Sciatic nerve (tissue), 2 donors: ENCODE results near the gene SSC5D. TPM values are rescaled to one million over a fixed set of nuclear protein-coding genes. Genes with fewer than 3 reads are reported as not detected.
"Not testable (repeated sequence)": the region's sequence is repeated elsewhere in the genome, so short reads cannot be mapped to it uniquely, and the experiment has no call there.

Experiments
- ATAC-seq: fragments of 200-7000 bp; cut with Tn5 transposase; one replicate; pipeline ENCODE4 v1.9.1; 2020; ENCODE audit warnings: mild to moderate bottlenecking, moderate library complexity
- DNase-seq: peaks from one replicate; pipeline ENCODE4 v3.0.0-alpha.2; 2020; ENCODE audit warnings: low spot score
- intact Hi-C: fragments of 100-400 bp; cut with DNase I; formaldehyde crosslinking; loops from one replicate; pipeline ENCODE4 v1.14.2; 2022
- total RNA-seq: library from RNA; stranded (reverse); fragmentation: NEBNext Ultra II Directional; extraction: Animal tissue kit (Norgen Biotek cat#: 25700); gene quantifications from one replicate; pipeline ENCODE4 v1.2.1, GENCODE V29; 2021
- donor health status: DM: no; HTN: no; CAD: no.
- donor health status: DM: no; HTN: no; CAD: no.

SSC5D gene
- total RNA-seq, 1 donor from 2014 or later, result 13.5 TPM

DNA sequence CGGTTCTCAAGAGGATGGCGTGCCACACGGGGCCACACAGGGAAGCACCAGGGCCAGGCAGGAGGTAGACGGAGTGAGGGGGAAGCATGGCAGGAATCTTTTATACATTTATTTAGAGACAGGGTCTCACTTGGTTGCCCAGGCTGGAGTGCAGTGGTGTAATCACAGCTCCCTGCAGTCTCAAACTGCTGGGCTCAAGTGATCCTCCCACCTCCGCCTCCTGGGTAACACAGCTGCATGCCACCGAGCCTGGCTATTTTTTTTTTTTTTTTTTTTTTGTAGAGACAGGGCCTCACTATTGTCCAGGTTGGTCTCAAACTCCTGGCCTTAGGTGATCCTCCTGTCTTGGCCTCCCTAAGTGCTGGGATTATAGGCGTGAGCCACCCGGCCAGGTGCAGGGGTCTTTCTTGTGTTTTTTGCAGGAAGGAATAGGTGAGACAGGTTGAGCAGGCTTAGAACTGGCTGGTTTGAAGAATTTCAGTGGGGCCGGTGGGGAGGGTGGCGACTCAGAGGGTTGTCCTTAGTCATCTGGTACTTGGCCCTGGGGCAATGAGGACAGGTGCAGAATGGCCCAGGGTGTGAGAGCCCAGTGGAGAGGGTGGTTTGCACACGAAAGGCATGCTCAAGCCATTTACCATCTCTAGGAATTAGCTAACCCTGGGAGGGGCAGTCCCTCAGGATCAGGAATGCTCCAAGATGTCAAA lies 7.6 kb downstream of the SSC5D start:
- ATAC-seq (no peak), DNase-seq (no peak)
- intact Hi-C loops, result no loop called here

DNA sequence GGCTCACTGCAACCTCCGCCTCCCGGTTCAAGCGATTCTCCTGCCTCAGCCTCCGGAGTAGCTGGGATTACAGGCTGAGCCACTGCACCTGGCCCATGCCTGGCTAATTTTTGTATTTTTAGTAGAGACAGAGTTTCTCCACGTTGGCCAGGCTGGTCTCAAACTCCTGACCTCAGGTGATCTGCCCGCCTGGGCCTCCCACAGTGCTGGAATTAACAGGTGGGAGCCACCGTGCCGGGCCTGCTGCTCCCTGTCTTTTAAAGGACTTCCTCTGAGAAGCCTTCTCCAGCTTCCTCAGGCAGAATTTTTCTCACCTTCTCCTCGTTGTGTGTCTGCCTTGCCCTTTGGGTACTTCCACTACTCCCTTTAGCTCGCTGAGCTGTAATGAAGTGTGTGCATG lies 8.6 kb downstream of the SSC5D start:
- DNase-seq, ATAC-seq, intact Hi-C loops: not testable (repeated sequence)

DNA sequence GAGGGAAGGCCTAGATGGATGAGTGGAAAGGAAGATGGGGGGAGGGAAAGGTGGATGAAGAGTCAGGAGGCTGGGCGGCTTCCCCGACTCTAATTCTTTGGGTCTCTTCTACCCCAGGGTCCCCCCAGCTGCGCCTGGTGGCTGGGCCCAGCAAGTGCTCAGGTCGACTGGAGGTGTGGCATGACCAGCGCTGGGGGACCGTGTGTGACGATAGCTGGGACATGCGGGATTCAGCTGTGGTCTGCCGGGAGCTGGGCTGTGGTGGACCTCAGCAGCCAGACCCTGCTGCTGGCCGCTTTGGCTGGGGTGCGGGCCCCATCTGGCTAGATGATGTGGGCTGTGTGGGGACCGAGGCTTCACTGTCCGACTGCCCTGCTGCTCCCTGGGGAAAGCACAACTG lies 9.5 kb downstream of the SSC5D start:
- DNase-seq (no peak), ATAC-seq (no peak)
- intact Hi-C loops, result no loop called here

DNA sequence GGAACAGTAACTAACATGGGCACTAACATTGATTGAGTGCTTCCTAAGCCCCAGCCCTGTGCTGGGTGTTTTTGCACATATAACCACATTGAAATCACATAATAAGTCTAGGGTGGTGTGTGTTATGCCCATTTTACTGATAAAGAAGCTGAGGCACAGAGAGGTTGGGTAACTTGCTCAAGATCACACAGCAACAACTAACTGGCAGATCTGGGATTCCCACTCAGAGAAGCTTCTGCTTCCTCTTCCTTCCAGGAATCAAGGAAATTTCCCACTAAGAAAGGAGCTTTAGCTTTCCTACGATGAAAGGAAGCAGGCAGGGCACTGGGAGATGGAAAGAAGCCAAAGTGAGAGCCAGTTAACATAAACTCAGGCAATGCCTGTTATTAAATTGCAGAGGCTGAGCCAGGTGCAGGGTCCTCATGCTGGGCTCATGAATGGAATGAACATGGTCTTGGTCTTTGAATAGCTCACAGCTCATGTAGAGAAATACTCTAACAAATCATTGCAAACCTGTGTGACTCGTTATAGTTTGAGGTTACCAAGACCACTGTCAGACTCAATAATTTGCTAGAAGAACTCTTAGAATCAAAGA lies 10.1 kb downstream of the SSC5D start:
- intact Hi-C loops, result no loop called here
- DNase-seq, result no peak
- ATAC-seq, result no peak

GRCh38 chr19:55500368-55500952 lies 12.2 kb downstream of the SSC5D start:
- DNase-seq, result no peak

GRCh38 chr19:55502197-55502952 lies 14.1 kb downstream of the SSC5D start:
- intact Hi-C loops, result loop anchor here (5.0 kb wide), 1 partner anchor 355 kb away; the partner anchor contains the start of gene TNNT1
- ATAC-seq (no peak), DNase-seq (no peak)

More at GRCh38 chr19:55500368-55500952, 12.2 kb downstream of the SSC5D start:
- no peak for ATAC-seq
- intact Hi-C loops, result loop anchor here (5.0 kb wide), 1 partner anchor 353 kb away; the partner anchor contains the start of gene TNNT1

DNA sequence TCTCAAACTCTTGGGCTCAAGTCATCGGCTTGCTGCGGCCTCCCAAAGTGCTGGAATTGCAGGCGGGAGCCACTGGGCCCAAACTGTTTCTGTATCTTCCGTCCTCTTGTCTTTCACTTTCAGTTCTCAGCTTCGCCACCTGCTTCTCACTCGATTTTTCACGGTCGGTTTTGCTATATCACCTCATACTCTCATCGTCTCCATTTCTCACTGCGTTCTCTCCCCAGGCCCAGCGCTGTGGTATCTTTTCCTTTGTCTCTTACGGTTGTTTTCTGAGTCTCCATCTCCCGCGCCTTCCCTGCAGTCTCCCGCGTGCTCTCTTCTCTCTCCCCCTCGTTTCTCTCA lies 14.9 kb downstream of the SSC5D start:
- no peak for DNase-seq
- ATAC-seq, result no peak
- intact Hi-C loops, result loop anchor here (5.0 kb wide), 1 partner anchor 356 kb away; the partner anchor contains the start of gene TNNT1

GRCh38 chr19:55503502-55504251 lies 15.4 kb downstream of the SSC5D start:
- peak; percentile 98 for ATAC-seq
- intact Hi-C loops, result loop anchor here (5.0 kb wide), 1 partner anchor 356 kb away; the partner anchor contains the start of gene TNNT1
- peak; percentile 97 for DNase-seq

DNA sequence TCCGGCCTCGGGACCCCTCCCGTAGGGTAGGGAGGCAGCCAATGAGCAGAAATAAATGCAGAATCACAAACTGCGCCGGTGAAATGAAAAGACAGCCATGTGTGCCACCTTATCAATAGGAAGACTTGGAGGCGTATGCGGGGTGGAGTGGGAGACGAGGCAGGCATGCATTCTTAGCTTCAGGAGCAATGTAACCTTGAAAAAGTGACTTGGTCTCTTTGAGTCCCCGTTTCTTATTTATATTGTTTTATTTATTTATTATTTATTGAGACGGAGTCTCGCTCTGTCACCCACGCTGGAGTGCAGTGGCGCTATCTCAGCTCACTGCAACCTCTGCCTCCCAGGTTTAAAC lies 16.0 kb downstream of the SSC5D start:
- intact Hi-C loops, result loop anchor here (5.0 kb wide), 1 partner anchor 357 kb away; the partner anchor contains the start of gene TNNT1
- no peak for ATAC-seq

GRCh38 chr19:55504981-55505380 lies 16.7 kb downstream of the SSC5D start:
- intact Hi-C loops, result loop anchor here (5.0 kb wide), 1 partner anchor 358 kb away; the partner anchor contains the start of gene TNNT1
- ATAC-seq (no peak), DNase-seq (no peak)

More for the DNA sequence above, 16.0 kb downstream of the SSC5D start:
- no peak for DNase-seq

- ATAC-seq (no peak), DNase-seq (no peak)
- intact Hi-C loops, result no loop called here
Measured at GRCh38 chr19:55508120-55508519, 19.9 kb downstream of the SSC5D start.

DNA sequence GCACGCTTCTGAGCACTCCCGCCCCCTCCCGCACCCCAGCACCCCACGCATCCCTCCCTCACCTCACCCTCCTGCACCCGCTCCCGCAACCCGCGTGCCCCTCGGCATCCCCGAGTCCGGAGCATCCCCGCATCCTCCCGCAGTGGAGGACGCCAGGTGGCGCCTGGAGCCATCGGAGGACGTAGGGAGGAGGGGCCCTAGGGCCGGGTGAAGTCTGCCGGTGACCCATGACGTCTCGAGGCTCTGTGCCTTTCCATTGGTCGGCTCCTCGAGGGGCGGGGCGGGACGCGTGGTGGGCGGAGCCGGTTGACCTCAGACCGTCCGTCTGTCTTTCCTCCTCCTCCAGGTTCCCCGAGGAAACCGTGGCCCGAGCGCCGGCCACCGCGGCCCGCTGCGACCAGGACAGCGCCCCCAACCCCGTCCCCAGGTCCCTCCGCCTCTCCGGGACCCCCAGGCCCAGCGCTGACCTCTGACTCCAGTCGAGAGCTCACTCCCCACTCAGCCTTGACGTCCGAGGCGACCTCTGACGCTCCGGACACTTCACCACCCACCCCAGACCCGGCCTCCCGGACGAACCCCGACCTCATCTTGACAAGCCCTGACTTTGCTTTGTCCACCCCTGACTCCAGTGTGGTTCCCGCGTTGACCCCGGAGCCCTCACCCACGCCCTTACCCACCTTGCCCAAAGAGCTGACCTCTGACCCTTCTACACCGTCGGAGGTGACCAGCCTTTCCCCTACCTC lies 28.8 kb downstream of the SSC5D start:
- DNase-seq (peak; percentile 97), ATAC-seq (peak; percentile 99)
- intact Hi-C loops, result loop anchor here (10.0 kb wide), 1 partner anchor 68 kb away; the partner anchor contains the start of gene ZNF579

DNA sequence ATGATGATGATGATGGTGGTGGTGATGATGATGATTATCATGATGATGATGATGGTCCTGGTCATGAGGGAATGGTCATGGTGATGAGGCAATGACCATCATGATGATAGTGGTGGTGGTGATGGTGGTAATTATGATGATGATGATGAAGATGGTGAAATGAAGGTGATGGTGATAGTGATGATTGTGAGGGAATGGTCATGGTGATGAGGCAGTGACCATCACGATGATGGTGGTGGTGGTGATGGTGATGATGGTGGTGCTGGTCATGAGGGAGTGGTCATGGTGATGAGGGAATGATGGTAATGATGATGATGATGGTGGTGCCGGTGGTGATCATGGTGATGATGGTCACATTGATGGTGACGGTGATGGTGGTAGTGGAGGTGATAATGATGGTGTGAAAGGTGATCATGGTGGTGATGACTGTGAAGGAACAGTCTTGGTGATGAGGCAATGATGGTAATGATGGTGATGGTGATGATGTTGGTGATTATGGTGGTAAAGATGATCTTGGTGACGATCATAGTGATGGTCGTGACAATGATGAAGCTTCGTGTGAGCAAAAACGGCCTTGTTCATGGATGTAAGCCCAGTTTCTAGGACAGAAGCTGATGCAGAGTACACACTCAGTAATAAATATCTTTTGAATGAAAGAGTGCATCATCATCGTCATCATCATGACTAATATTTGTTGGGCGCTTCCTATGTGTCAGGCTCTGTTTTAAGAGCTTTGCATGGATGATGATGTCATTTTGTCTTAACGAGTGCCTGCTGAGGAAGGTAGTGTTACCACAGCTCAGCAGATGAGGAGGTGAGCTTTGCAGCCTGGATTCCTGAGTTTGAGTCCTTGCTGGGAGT lies 31.4 kb downstream of the SSC5D start:
- intact Hi-C loops, result loop anchor here (10.0 kb wide), 1 partner anchor 65 kb away; the partner anchor contains the start of gene ZNF579
- DNase-seq (no peak), ATAC-seq (no peak)

- no peak for ATAC-seq
- no peak for DNase-seq
- intact Hi-C loops, result no loop called here
Measured at GRCh38 chr19:55520691-55521292, 32.6 kb downstream of the SSC5D start.

DNA sequence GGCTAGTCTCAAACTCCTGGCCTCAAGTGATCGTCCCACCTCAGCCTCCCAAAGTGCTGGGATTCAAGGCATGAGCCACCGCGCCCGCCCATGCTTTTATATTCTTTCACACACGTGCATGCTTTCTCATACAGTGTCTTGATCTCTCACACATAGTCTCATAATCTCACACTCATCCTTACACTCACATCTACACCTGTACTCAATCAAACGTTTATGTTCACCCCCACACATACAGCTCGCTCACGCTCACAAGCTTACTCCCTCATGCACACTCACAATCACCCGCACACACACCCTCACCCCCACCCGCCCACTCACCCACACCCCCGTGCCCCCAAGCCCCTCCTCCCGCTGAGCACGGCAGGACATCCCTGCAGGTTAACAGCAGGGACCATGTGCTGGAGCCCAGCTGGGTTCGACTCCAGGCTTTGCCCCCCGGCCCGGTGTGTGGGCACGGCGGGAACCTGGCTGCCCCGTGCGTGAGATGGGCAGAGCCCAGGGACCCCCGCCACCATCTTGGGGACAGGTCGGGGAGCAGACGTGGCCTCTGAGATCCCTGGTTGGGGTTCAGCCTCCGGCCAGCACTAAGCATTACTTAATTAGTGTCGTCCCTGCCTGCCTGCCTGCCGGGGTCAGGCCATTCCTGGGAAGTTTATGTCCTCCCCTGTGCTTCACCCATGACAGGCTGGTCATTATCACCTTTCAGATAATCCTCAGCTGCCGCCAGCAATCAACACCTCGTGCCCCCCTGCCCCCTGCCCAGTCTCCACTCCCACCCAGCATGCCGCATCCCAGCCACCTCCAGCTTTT lies 37.3 kb downstream of the SSC5D start:
- ATAC-seq, result no peak
- DNase-seq, result no peak
- intact Hi-C loops, result no loop called here
